ENCODE data around the gene PTPRO. TPM values are rescaled to one million over a fixed set of nuclear protein-coding genes. Genes with fewer than 3 reads are reported as not detected.

The PTPRO gene
- total RNA-seq, 2 donors from 2014 or later: 1.3 to 2.6 TPM

DNA sequence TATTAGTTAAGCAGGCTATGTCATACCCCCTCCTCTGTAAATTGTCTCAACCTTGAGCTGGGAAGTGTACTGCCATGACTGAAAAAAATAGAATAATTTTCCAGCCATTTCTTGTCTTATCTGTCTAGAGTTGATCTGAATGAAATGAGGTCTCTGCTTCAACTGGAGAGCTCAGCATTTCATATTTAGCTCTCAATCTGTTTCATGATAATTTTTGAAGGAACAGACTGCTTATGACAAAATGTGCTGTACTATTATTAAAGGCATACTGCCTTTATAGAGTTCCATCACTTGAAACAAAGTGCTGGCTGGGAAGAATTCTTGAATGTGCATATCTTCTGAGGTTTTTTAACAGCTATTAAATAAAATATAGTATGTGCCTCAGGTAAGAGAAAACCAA, 19.1 kb downstream of the PTPRO start:
- no peaks in the 10 kb centered on the region for H3K27me3 ChIP-seq
- H3K9me3 ChIP-seq: no peaks in the 10 kb centered on the region
- no peak for TF ChIP-seq POLR2A (IDR thresholded peaks at IDR 0.05)
- TF ChIP-seq, protein P1, sequence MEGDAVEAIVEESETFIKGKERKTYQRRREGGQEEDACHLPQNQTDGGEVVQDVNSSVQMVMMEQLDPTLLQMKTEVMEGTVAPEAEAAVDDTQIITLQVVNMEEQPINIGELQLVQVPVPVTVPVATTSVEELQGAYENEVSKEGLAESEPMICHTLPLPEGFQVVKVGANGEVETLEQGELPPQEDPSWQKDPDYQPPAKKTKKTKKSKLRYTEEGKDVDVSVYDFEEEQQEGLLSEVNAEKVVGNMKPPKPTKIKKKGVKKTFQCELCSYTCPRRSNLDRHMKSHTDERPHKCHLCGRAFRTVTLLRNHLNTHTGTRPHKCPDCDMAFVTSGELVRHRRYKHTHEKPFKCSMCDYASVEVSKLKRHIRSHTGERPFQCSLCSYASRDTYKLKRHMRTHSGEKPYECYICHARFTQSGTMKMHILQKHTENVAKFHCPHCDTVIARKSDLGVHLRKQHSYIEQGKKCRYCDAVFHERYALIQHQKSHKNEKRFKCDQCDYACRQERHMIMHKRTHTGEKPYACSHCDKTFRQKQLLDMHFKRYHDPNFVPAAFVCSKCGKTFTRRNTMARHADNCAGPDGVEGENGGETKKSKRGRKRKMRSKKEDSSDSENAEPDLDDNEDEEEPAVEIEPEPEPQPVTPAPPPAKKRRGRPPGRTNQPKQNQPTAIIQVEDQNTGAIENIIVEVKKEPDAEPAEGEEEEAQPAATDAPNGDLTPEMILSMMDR (IDR thresholded peaks at IDR 0.05): no peak
- H3K4me1 ChIP-seq: no peaks in the 10 kb centered on the region
- no peak overlapping the region for H3K27ac ChIP-seq
- DNase-seq (no peak), ATAC-seq (no peak)
- intact Hi-C loops (cut with DNase I): no loop called here
- no peaks in the 10 kb centered on the region for H3K36me3 ChIP-seq (replicated peaks in 1 of 2; ENCODE audit: insufficient read depth in 1 of 2, low read depth in 2 of 2)
- no peak overlapping the region for H3K4me3 ChIP-seq

DNA sequence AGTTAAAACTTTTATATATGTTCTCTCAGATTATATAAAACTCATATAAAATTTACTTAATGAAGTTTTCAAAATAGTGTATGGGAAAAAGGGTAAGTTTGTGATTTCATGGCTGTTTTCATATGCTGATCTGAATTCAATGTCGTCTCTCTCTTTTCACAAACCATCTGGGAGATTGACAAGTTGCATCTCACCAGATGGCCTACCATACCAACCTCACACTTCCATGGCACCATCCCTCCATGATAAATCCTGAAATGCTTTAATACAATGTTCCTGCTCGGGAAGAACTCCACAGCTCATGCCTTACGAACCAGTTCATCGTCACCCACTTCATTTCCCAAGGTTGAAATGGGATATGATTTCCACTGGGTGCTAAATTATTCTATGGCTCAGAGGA, 22.3 kb downstream of the PTPRO start:
- intact Hi-C loops (cut with DNase I): no loop called here
- Histone ChIP-seq H3K27me3 (no peaks in the 10 kb centered on the region), H3K9me3 (no peaks in the 10 kb centered on the region), H3K36me3 (replicated peaks in 1 of 2; ENCODE audit: insufficient read depth in 1 of 2, low read depth in 2 of 2) (no peaks in the 10 kb centered on the region), H3K4me1 (no peaks in the 10 kb centered on the region), H3K4me3 (no peak overlapping the region), H3K27ac (no peak overlapping the region)
- ATAC-seq (no peak), DNase-seq (no peak)
- TF ChIP-seq, protein P1 (IDR thresholded peaks at IDR 0.05): no peak
- TF ChIP-seq POLR2A (IDR thresholded peaks at IDR 0.05): no peak
- 69 to 75% methylated on average over 4 of the region's 4 CpGs for WGBS, 2 donors

DNA sequence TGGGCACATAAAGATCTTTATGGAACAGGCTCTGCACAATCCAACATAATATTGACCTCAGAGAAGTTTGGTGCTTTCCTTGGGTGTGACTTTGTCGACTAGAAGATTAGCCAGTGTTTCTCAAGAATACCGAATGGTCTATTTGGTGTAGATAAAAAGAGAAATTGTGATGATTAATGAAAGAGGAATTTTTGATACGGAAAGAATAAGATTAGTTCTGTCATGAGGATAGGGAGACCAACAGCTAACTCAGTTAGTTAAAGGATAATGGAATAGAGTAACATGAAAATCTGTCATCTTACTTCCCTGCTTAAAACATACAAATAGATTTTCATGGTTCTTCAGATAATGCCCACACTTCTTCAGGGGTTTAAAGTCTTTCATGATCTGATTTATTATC, 24.2 kb downstream of the PTPRO start:
- Histone ChIP-seq H3K4me3 (no peak overlapping the region), H3K4me1 (no peaks in the 10 kb centered on the region), H3K9me3 (no peaks in the 10 kb centered on the region), H3K27me3 (no peaks in the 10 kb centered on the region), H3K27ac (no peak overlapping the region), H3K36me3 (replicated peaks in 1 of 2; ENCODE audit: insufficient read depth in 1 of 2, low read depth in 2 of 2) (no peaks in the 10 kb centered on the region)
- no peak for DNase-seq
- no peak for TF ChIP-seq POLR2A (IDR thresholded peaks at IDR 0.05)
- TF ChIP-seq, protein P1 (IDR thresholded peaks at IDR 0.05): no peak
- 30 to 33% methylated on average over 3 of the region's 3 CpGs for WGBS, 2 donors
- intact Hi-C loops (cut with DNase I): no loop called here
- ATAC-seq: no peak

DNA sequence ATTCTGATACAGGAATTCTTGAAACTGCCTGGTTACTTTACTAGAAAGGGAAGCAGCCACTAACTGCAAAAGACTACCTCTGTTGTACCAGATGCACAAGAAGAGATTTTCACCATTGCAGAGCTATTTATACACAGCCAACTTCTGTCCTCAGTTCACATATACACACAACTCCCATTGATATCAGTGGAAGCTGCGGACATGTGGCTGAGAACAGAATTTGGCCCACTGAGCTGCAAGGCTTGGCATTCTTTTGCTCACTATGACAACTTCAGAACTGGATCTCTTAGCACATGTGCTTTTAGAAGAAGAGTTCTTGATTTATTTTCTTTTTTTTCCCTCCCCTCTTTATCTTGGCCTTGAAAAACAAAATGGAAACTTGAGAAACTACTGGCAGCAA, 28.3 kb downstream of the PTPRO start:
- no peak overlapping the region for H3K4me3 ChIP-seq
- intact Hi-C loops (cut with DNase I): no loop called here
- no peaks in the 10 kb centered on the region for H3K4me1 ChIP-seq
- TF ChIP-seq, protein P1 (IDR thresholded peaks at IDR 0.05): no peak
- TF ChIP-seq POLR2A (IDR thresholded peaks at IDR 0.05): no peak
- no peaks in the 10 kb centered on the region for H3K36me3 ChIP-seq (replicated peaks in 1 of 2; ENCODE audit: insufficient read depth in 1 of 2, low read depth in 2 of 2)
- ATAC-seq: no peak
- H3K9me3 ChIP-seq: no peaks in the 10 kb centered on the region
- no peak for DNase-seq
- WGBS, 2 donors: 74 to 77% methylated on average over 1 of the region's 1 CpG
- H3K27me3 ChIP-seq: no peaks in the 10 kb centered on the region
- H3K27ac ChIP-seq: no peak overlapping the region

DNA sequence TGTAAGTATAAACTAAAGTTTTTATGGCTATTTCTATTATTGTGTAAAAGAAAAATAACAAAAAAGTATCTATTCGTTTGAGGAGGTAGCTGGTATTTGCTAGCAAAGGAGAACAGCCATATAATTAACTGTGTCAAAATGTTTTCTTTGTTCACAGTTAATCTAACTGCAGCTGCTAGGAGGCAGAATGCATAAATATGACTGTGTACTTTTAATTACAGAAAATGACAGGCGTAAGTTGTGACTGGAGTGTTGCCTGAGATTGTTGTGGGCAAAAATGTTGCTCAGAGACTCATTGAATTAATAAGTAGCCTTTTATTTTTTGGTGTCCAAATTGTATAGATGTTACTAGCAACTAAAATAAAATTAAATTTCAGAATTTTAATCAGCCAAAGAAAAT, 33.5 kb downstream of the PTPRO start:
- no peaks in the 10 kb centered on the region for H3K9me3 ChIP-seq
- intact Hi-C loops (cut with DNase I): no loop called here
- no peaks in the 10 kb centered on the region for H3K27me3 ChIP-seq
- no peak overlapping the region for H3K27ac ChIP-seq
- TF ChIP-seq POLR2A (IDR thresholded peaks at IDR 0.05): no peak
- TF ChIP-seq, protein P1 (IDR thresholded peaks at IDR 0.05): no peak
- no peaks in the 10 kb centered on the region for H3K4me1 ChIP-seq
- ATAC-seq (no peak), DNase-seq (no peak)
- no peak overlapping the region for H3K4me3 ChIP-seq
- H3K36me3 ChIP-seq (replicated peaks in 1 of 2; ENCODE audit: insufficient read depth in 1 of 2, low read depth in 2 of 2): no peaks in the 10 kb centered on the region
- WGBS, 2 donors: 39 to 44% methylated on average over 2 of the region's 2 CpGs

Measured in body of pancreas (tissue), 4 donors.